Effector memory CD8-positive, alpha-beta T cell (primary cell): ENCODE measurements around the gene DPM3.
A peak's percentile ranks its signal among the peaks of the same experiment; 100 is the strongest.

ENCODE experiments used
- ATAC-seq: fragments of 150-1000 bp; cut with Tn5 transposase; replicated peaks from 2 replicates; pipeline ENCODE4 v1.10.0; 2021; ENCODE audit warnings: mild to moderate bottlenecking, moderate library complexity
- DNase-seq, 3 experiments: peaks; one replicate each; pipeline ENCODE4 v3.0.0; 2021
- H3K27ac Mint-ChIP-seq, 2 donors: one replicate each; pipeline ENCODE4 v1.8.0; 2022; ENCODE audit warnings: mild to moderate bottlenecking in 2 of 2, mixed read lengths in 2 of 2, moderate library complexity in 2 of 2
- H3K27me3 Mint-ChIP-seq, 2 donors: one replicate each; pipeline ENCODE4 v1.8.0; 2022; ENCODE audit warnings: mixed read lengths in 2 of 2
- H3K36me3 Mint-ChIP-seq: one replicate; pipeline ENCODE4 v1.8.0; 2022; ENCODE audit warnings: mild to moderate bottlenecking, moderate library complexity, mixed read lengths; ENCODE audit not compliant: insufficient read depth
- H3K4me1 Mint-ChIP-seq, 2 donors: one replicate each; pipeline ENCODE4 v1.8.0; 2022; ENCODE audit warnings: low read depth in 2 of 2, mixed read lengths in 2 of 2
- H3K4me3 Mint-ChIP-seq, 2 donors: one replicate each; pipeline ENCODE4 v1.8.0; 2022; ENCODE audit warnings: mild to moderate bottlenecking in 2 of 2, mixed read lengths in 2 of 2, moderate library complexity in 2 of 2
- H3K9me3 Mint-ChIP-seq, 2 donors: one replicate each; pipeline ENCODE4 v1.8.0; 2022; ENCODE audit warnings: mixed read lengths in 2 of 2

DPM3 gene

GRCh38 chr1:155103325-155103724, 37.0 kb downstream of the DPM3 start:
- Mint-ChIP-seq H3K27ac (no peak overlapping the region), H3K4me3 (no peak overlapping the region), H3K9me3 (no peaks in the 10 kb centered on the region), H3K36me3 (peaks cover 3% of the 10 kb centered on the region), H3K4me1 (no peaks in the 10 kb centered on the region), H3K27me3 (peaks cover 9 to 10% of the 10 kb centered on the region in 2 donors)
- no peak for ATAC-seq
- no peak for DNase-seq

- no peak for ATAC-seq
- DNase-seq, result no peak
- Mint-ChIP-seq H3K9me3 (no peaks in the 10 kb centered on the region), H3K27me3 (peaks cover 13 to 25% of the 10 kb centered on the region in 2 donors), H3K27ac (no peak overlapping the region), H3K4me1 (no peaks in the 10 kb centered on the region), H3K4me3 (no peak overlapping the region), H3K36me3 (no peaks in the 10 kb centered on the region)
Measured at GRCh38 chr1:155099331-155099730, 41.0 kb downstream of the DPM3 start.

GRCh38 chr1:155094622-155094948, 45.7 kb downstream of the DPM3 start:
- no peak overlapping the region for H3K27ac Mint-ChIP-seq
- H3K4me3 Mint-ChIP-seq, result no peak overlapping the region
- no peak for DNase-seq
- peaks cover 0 to 3% of the 10 kb centered on the region in 2 donors for H3K4me1 Mint-ChIP-seq
- H3K27me3 Mint-ChIP-seq, result peaks cover 13 to 31% of the 10 kb centered on the region in 2 donors
- no peak for ATAC-seq
- H3K36me3 Mint-ChIP-seq, result peaks cover 4% of the 10 kb centered on the region
- no peaks in the 10 kb centered on the region for H3K9me3 Mint-ChIP-seq

- Mint-ChIP-seq H3K4me1 (peaks cover 0 to 3% of the 10 kb centered on the region in 2 donors), H3K9me3 (no peaks in the 10 kb centered on the region), H3K4me3 (no peak overlapping the region), H3K27me3 (peaks cover 13 to 31% of the 10 kb centered on the region in 2 donors), H3K27ac (no peak overlapping the region), H3K36me3 (peaks cover 4% of the 10 kb centered on the region)
- DNase-seq (no peak), ATAC-seq (peak; percentile 31)
Measured at GRCh38 chr1:155093911-155094621, 46.3 kb downstream of the DPM3 start.

GRCh38 chr1:155092641-155093040, 47.7 kb downstream of the DPM3 start:
- Mint-ChIP-seq H3K36me3 (peaks cover 4% of the 10 kb centered on the region), H3K27me3 (peaks cover 13 to 31% of the 10 kb centered on the region in 2 donors), H3K4me1 (peaks cover 0 to 3% of the 10 kb centered on the region in 2 donors), H3K27ac (no peak overlapping the region), H3K9me3 (no peaks in the 10 kb centered on the region), H3K4me3 (no peak overlapping the region)
- ATAC-seq (no peak), DNase-seq (no peak)

GRCh38 chr1:155092131-155092530, 48.2 kb downstream of the DPM3 start:
- DNase-seq, result no peak
- Mint-ChIP-seq H3K4me3 (no peak overlapping the region), H3K4me1 (peaks cover 0 to 3% of the 10 kb centered on the region in 2 donors), H3K36me3 (peaks cover 4% of the 10 kb centered on the region), H3K27me3 (peaks cover 13 to 31% of the 10 kb centered on the region in 2 donors), H3K27ac (no peak overlapping the region), H3K9me3 (no peaks in the 10 kb centered on the region)
- no peak for ATAC-seq

- no peaks in the 10 kb centered on the region for H3K9me3 Mint-ChIP-seq
- ATAC-seq, result peak; percentile 80
- H3K27ac Mint-ChIP-seq, result no peak overlapping the region
- H3K4me3 Mint-ChIP-seq, result no peak overlapping the region
- H3K4me1 Mint-ChIP-seq, result peaks cover 1 to 3% of the 10 kb centered on the region in 2 donors
- H3K36me3 Mint-ChIP-seq, result peaks cover 6% of the 10 kb centered on the region
- peaks cover 13 to 25% of the 10 kb centered on the region in 2 donors for H3K27me3 Mint-ChIP-seq
- DNase-seq, result peak; percentile 76 to 80 (median 77)
Measured at GRCh38 chr1:155091071-155092051, 49.0 kb downstream of the DPM3 start.
